GM13976 (cell line): ENCODE data around the gene MAN1C1.

Experiments used
- DNase-seq: peaks from one replicate; pipeline ENCODE4 v3.0.0; 2012; ENCODE audit warnings: low spot score
- CTCF ChIP-seq: IDR thresholded peaks from 2 replicates; pipeline ENCODE4 v1.5.1; 2012; ENCODE audit warnings: borderline replicate concordance, mild to moderate bottlenecking; ENCODE audit not compliant: insufficient read depth; ENCODE audit errors: extremely low read depth, missing control alignments, control extremely low read depth
- in situ Hi-C: fragments of 300-500 bp; cut with MboI; formaldehyde crosslinking; loops from one replicate; pipeline ENCODE4 v1.12.0; 2022; ENCODE audit warnings: low sequenced_read_pairs, mixed read lengths, inconsistent platforms; ENCODE audit not compliant: unreplicated experiment

The MAN1C1 gene

GRCh38 chr1:25817840-25818501 is 201.4 kb downstream of the MAN1C1 start:
- in situ Hi-C loops: loop anchor here (25.0 kb wide), 1 partner anchor 406 kb away; the partner anchor contains the start of gene RHCE
- no peak for DNase-seq
- no peak for TF ChIP-seq CTCF

- no peak for TF ChIP-seq CTCF
- no peak for DNase-seq
- in situ Hi-C loops: loop anchor here (25.0 kb wide), 1 partner anchor 406 kb away; the partner anchor contains the start of gene RHCE
Measured at GRCh38 chr1:25818569-25818968, 202.0 kb downstream of the MAN1C1 start.

- in situ Hi-C loops: loop anchor here (25.0 kb wide), 1 partner anchor 407 kb away; the partner anchor contains the start of gene RHCE
- DNase-seq: peak; percentile 99
- no peak for TF ChIP-seq CTCF
Measured at GRCh38 chr1:25819491-25820246, 203.1 kb downstream of the MAN1C1 start, which contains the start of gene MTFR1L. TSS of gene MTFR1L (plus strand) at chr1:25819954. CDS start at chr1:25823105, 3,151 bp downstream.

GRCh38 chr1:25820247-25821111 is 203.9 kb downstream of the MAN1C1 start:
- in situ Hi-C loops: loop anchor here (25.0 kb wide), 1 partner anchor 408 kb away; the partner anchor contains the start of gene RHCE
- peak; percentile 89 for DNase-seq
- TF ChIP-seq CTCF: no peak

- no peak for DNase-seq
- in situ Hi-C loops: loop anchor here (25.0 kb wide), 1 partner anchor 409 kb away; the partner anchor contains the start of gene RHCE
- no peak for TF ChIP-seq CTCF
Measured at GRCh38 chr1:25821112-25821476, 204.5 kb downstream of the MAN1C1 start.

- TF ChIP-seq CTCF: no peak
- in situ Hi-C loops: loop anchor here (25.0 kb wide), 1 partner anchor 409 kb away; the partner anchor contains the start of gene RHCE
- no peak for DNase-seq
Measured at GRCh38 chr1:25821630-25822091, 205.1 kb downstream of the MAN1C1 start.
